Heart left ventricle (tissue), 16 donors: Measurements from ENCODE around the gene IRX4. TPM values are rescaled to one million over a fixed set of nuclear protein-coding genes. Genes with fewer than 3 reads are reported as not detected.
"Not testable (repeated sequence)": the region's sequence is repeated elsewhere in the genome, so short reads cannot be mapped to it uniquely, and the experiment has no call there.

Experiments
- ATAC-seq, 4 donors: fragments of 200-7000 bp; cut with Tn5 transposase; one replicate each; pipeline ENCODE4 v1.9.1; 2020 to 2022; ENCODE audit warnings: moderate library complexity in 4 of 4, mild to moderate bottlenecking in 3 of 4, moderate number of reproducible peaks in 1 of 4
- DNase-seq, 5 donors: peaks; one replicate each; pipeline ENCODE4 v3.0.0-alpha.2; 2020
- H3K27ac ChIP-seq, 12 donors: fragments of 200-600 bp; sonication (generic) in 4 of 12; one replicate each; pipeline versions ENCODE4 v1.5.0 to v1.8.0; 2016 to 2022; ENCODE audit warnings: mild to moderate bottlenecking in 2 of 12
- H3K27me3 ChIP-seq, 9 donors: fragments of 200-600 bp; sonication (generic) in 2 of 9; one replicate each; pipeline versions ENCODE4 v1.5.1 to v1.8.0; 2016 to 2022; ENCODE audit warnings: mild to moderate bottlenecking in 3 of 9
- H3K36me3 ChIP-seq, 9 donors: fragments of 200-600 bp; sonication (generic) in 2 of 9; one replicate each; pipeline versions ENCODE4 v1.5.0 to v1.8.0; 2018 to 2022; ENCODE audit warnings: mild to moderate bottlenecking in 2 of 9
- H3K4me1 ChIP-seq, 12 donors: fragments of 200-600 bp; sonication (generic) in 4 of 12; one replicate each; pipeline versions ENCODE4 v1.5.0 to v1.8.0; 2016 to 2022; ENCODE audit warnings: mild to moderate bottlenecking in 3 of 12
- H3K4me3 ChIP-seq, 12 donors: fragments of 200-600 bp; sonication (generic) in 4 of 12; one replicate each; pipeline versions ENCODE4 v1.5.0 to v1.8.0; 2017 to 2022; ENCODE audit warnings: mild to moderate bottlenecking in 9 of 12, moderate library complexity in 4 of 12
- H3K9me3 ChIP-seq, 12 donors: fragments of 200-600 bp; sonication (generic) in 4 of 12; one replicate each; pipeline versions ENCODE4 v1.5.0 to v1.8.0; 2016 to 2022; ENCODE audit warnings: mild to moderate bottlenecking in 1 of 12
- CTCF ChIP-seq, 12 donors: fragments of 200-600 bp; sonication (generic) in 4 of 12; IDR thresholded peaks; one replicate each; pipeline versions ENCODE4 v1.5.0 to v1.8.0; 2018 to 2022; ENCODE audit warnings: antibody characterized with exemption in 12 of 12, mild to moderate bottlenecking in 5 of 12
- POLR2A ChIP-seq, 2 donors: fragments of 450-650 bp; IDR thresholded peaks; one replicate each; pipeline ENCODE4 v1.6.1; 2017; ENCODE audit warnings: antibody characterized with exemption in 2 of 2, mild to moderate bottlenecking in 2 of 2, moderate library complexity in 2 of 2
- WGBS, 4 donors: extraction: QIAGEN DNeasy Blood & Tissue Kit in 2 of 4; methylation state at CpG; one replicate each; pipeline versions ENCODE4 v1.1.5 to v1.1.7; 2013 to 2018; 5-methylcytosine and 5-hydroxymethylcytosine counted together
- intact Hi-C, 10 donors: fragments of 100-400 bp; cut with DNase I; formaldehyde crosslinking; loops; one replicate each; pipeline versions ENCODE4 v1.11.1 to v1.14.2; 2022
- polyA plus RNA-seq, 2 donors: library from polyadenylated mRNA; stranded (reverse); fragments of 200-250 nt; gene quantifications; one replicate each; pipeline ENCODE4 v1.2.3, GENCODE V29; 2013
- total RNA-seq, 9 donors: library from RNA; depleted of rRNA in 2 of 9; stranded (reverse); fragments of >200 nt in 2 of 9; fragmentation: NEBNext Ultra II Directional in 3 of 9; extraction: Animal tissue kit (Norgen Biotek cat#: 25700) in 3 of 9; gene quantifications; one replicate each; pipeline versions ENCODE4 v1.1.0 to v1.2.4, GENCODE V29; 2016 to 2023
- donor health status: ischemic (EF 13 %, LVEDD 7.1; RV severe dilation, severe dysfunction).
- donor health status: healthy with polysubstance abuse.
- donor health status: DM: no; HTN: yes; CAD: no.
- donor health status: DM: no; HTN: no; CAD: no.
- donor health status: ischemic (EF 25% LVEDD 6.9; RV normal size, moderate dysfunction).
- donor health status: ischemic (EF 25% LVEDD 5.7; RV mildly dilated, moderate dysfunction).
- donor health status: healthy.
- donor health status: DM: yes; HTN: yes; CAD: no.
- donor health status: ischemic (EF 35%, LVEDD 5.7; RV mildly dilated, moderate dysfunction).
- donor health status: nonischemic (EF 11% LVEDD 7.7; RV severe dilation, severe dysfunction).
- donor health status: DM: yes; HTN: yes; CAD: no.
- donor health status: PGD.
- donor health status: ischemic (EF 29% LVEDD 5.4; RV normal size, mild dysfunction).
- donor health status: nonischemic (EF 23%, LVEDD 6.1; RV moderate dilation, normal function).

Gene IRX4
- total and polyA plus RNA-seq, 11 donors: 8.6 to 32.3 (median 16.3) TPM

- 28 to 51% (median 39%) methylated on average over 13 of the region's 13 CpGs for WGBS, 4 donors
- H3K27me3 ChIP-seq: peaks cover 9 to 62% (median 33%) of the 10 kb centered on the region in 9 donors
- TF ChIP-seq POLR2A (IDR thresholded peaks at IDR 0.05) (no peak), CTCF (IDR thresholded peaks at IDR 0.05) (no peak)
- no peaks in the 10 kb centered on the region for H3K9me3 ChIP-seq
- peaks cover 0 to 9% (median 0%) of the 10 kb centered on the region in 9 donors for H3K36me3 ChIP-seq
- H3K27ac ChIP-seq: no peak overlapping the region
- H3K4me3 ChIP-seq: no peak overlapping the region
- ATAC-seq (peak in 1 of 4 donors; percentile 40), DNase-seq (peak in 1 of 5 donors; percentile 62)
- peaks cover 0 to 15% (median 0%) of the 10 kb centered on the region in 12 donors for H3K4me1 ChIP-seq
- intact Hi-C loops: no loop called here
Measured at GRCh38 chr5:1873243-1873959, 9.3 kb downstream of the IRX4 start.

- peaks cover 0 to 42% (median 18%) of the 10 kb centered on the region in 9 donors for H3K27me3 ChIP-seq
- no peak for ATAC-seq
- 80 to 93% (median 84%) methylated on average over 7 to 14 of the region's 14 CpGs for WGBS, 4 donors
Measured at GRCh38 chr5:1871441-1871840, 11.3 kb downstream of the IRX4 start.

GRCh38 chr5:1870435-1871272, 12.1 kb downstream of the IRX4 start:
- 90 to 96% (median 92%) methylated on average over 21 of the region's 21 CpGs for WGBS, 4 donors
- H3K4me3 ChIP-seq, H3K4me1 ChIP-seq, DNase-seq, intact Hi-C loops, H3K36me3 ChIP-seq, H3K9me3 ChIP-seq, H3K27ac ChIP-seq, ATAC-seq: not testable (repeated sequence)
- peaks cover 0 to 41% (median 12%) of the 10 kb centered on the region in 9 donors for H3K27me3 ChIP-seq

More at GRCh38 chr5:1871441-1871840, 11.3 kb downstream of the IRX4 start:
- Histone ChIP-seq H3K4me1 (peaks cover 0 to 14% (median 0%) of the 10 kb centered on the region in 12 donors), H3K36me3 (no peaks in the 10 kb centered on the region), H3K4me3 (no peak overlapping the region), H3K27ac (no peak overlapping the region), H3K9me3 (no peaks in the 10 kb centered on the region)
- DNase-seq: no peak
- TF ChIP-seq CTCF (IDR thresholded peaks at IDR 0.05) (no peak), POLR2A (IDR thresholded peaks at IDR 0.05) (no peak)
- intact Hi-C loops: no loop called here

DNA sequence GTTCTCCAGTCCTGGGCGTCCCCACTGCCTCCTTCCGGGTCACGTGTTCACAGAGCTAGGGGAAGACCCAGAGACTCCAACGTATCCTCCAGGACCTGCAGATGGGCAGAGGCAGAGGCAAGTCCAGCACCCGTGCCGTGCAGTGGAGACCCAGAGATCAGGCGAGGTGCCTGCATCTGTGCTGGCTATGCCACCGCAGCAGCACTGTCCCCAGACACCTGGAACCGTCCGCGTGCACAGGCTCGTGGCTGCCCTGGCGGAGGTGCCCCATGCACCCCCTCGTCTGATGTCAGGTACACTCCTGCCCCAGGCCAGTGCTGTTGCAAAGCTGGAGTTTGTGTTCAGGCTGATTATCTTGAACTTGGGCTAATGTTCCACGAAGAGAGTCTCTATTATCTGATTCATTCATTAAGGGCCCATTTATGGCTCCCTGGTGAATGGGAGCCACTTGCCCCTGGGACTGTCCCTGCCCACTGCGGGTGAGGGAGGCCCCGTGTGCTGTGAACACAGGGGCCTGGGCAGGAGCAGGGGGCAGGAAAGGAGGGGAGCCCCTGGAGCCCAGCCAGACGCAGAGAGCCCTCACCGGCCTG, 13.7 kb downstream of the IRX4 start:
- Histone ChIP-seq H3K27me3 (peaks cover 0 to 38% (median 5%) of the 10 kb centered on the region in 9 donors), H3K9me3 (no peaks in the 10 kb centered on the region), H3K27ac (no peak overlapping the region), H3K4me3 (no peak overlapping the region), H3K4me1 (no peaks in the 10 kb centered on the region), H3K36me3 (no peaks in the 10 kb centered on the region)
- WGBS, 4 donors: 64 to 79% (median 75%) methylated on average over 9 to 19 of the region's 19 CpGs
- intact Hi-C loops: no loop called here
- ATAC-seq (no peak), DNase-seq (no peak)
- TF ChIP-seq POLR2A (IDR thresholded peaks at IDR 0.05) (no peak), CTCF (IDR thresholded peaks at IDR 0.05) (no peak)
